ENCODE results near the gene TTC12.

The TTC12 gene

GRCh38 chr11:113375402-113375801, 61.0 kb downstream of the TTC12 start:
- DNase-seq (no peak), ATAC-seq (no peak)

GRCh38 chr11:113376156-113376555, 61.8 kb downstream of the TTC12 start:
- no peak for ATAC-seq

GRCh38 chr11:113377681-113378412, 63.5 kb downstream of the TTC12 start:
- DNase-seq (no peak), ATAC-seq (no peak)

More at GRCh38 chr11:113376156-113376555, 61.8 kb downstream of the TTC12 start:
- no peak for DNase-seq

- ATAC-seq = no peak
Observed at GRCh38 chr11:113378692-113379091, 64.3 kb downstream of the TTC12 start.

GRCh38 chr11:113382121-113382520, 67.7 kb downstream of the TTC12 start:
- ATAC-seq = no peak
- DNase-seq = no peak

More at GRCh38 chr11:113378692-113379091, 64.3 kb downstream of the TTC12 start:
- DNase-seq = no peak

GRCh38 chr11:113384551-113384950, 70.2 kb downstream of the TTC12 start:
- no peak for DNase-seq

GRCh38 chr11:113385749-113386148, 71.4 kb downstream of the TTC12 start:
- no peak for DNase-seq
- ATAC-seq = no peak

More at GRCh38 chr11:113384551-113384950, 70.2 kb downstream of the TTC12 start:
- ATAC-seq = no peak

GRCh38 chr11:113386866-113387265, 72.5 kb downstream of the TTC12 start:
- DNase-seq = no peak
- ATAC-seq = no peak

GRCh38 chr11:113387605-113388211, 73.3 kb downstream of the TTC12 start, which contains the start of gene ANKK1:
Gene ANKK1, plus strand, starts transcription at chr11:113387779. Its CDS starts 106 bp downstream, at chr11:113387885.
- ATAC-seq = no peak
- DNase-seq = no peak

GRCh38 chr11:113389272-113389671, 74.9 kb downstream of the TTC12 start:
- no peak for DNase-seq
- no peak for ATAC-seq

GRCh38 chr11:113392236-113392921, 78.0 kb downstream of the TTC12 start:
- no peak for ATAC-seq

GRCh38 chr11:113393501-113393985, 79.2 kb downstream of the TTC12 start:
- no peak for ATAC-seq
- no peak for DNase-seq

More at GRCh38 chr11:113392236-113392921, 78.0 kb downstream of the TTC12 start:
- no peak for DNase-seq

- no peak for DNase-seq
- ATAC-seq = no peak
Observed at GRCh38 chr11:113394919-113395318, 80.5 kb downstream of the TTC12 start.

- DNase-seq (no peak), ATAC-seq (no peak)
Observed at GRCh38 chr11:113395782-113396336, 81.5 kb downstream of the TTC12 start.

- no peak for ATAC-seq
- DNase-seq = no peak
Observed at GRCh38 chr11:113396690-113397089, 82.3 kb downstream of the TTC12 start.

- no peak for DNase-seq
- no peak for ATAC-seq
Observed at GRCh38 chr11:113397212-113397611, 82.8 kb downstream of the TTC12 start.

GRCh38 chr11:113397821-113398220, 83.4 kb downstream of the TTC12 start:
- ATAC-seq (no peak), DNase-seq (no peak)

GRCh38 chr11:113398669-113399430, 84.5 kb downstream of the TTC12 start:
- ATAC-seq (no peak), DNase-seq (no peak)

- DNase-seq = no peak
- ATAC-seq = no peak
Observed at GRCh38 chr11:113400631-113401230, 86.3 kb downstream of the TTC12 start.

- DNase-seq (no peak), ATAC-seq (no peak)
Observed at GRCh38 chr11:113401718-113402117, 87.3 kb downstream of the TTC12 start.

- no peak for DNase-seq
- ATAC-seq = no peak
Observed at GRCh38 chr11:113404859-113405430, 90.6 kb downstream of the TTC12 start.

Measured in stimulated activated naive CD8-positive, alpha-beta T cell treated with anti-CD3 and anti-CD28 coated beads, Interleukin-15, Interleukin-2, amounts not matched to agents 100 U/mL and 50 U/mL, for 24 hours (primary cell).